SU-DHL-6 (cell line): ENCODE data around the gene INPP5K.

Experiments used
- H2AFZ ChIP-seq: fragments of 200-600 bp; sonication (generic); 2 replicates; pipeline ENCODE4 v1.6.1; 2014; ENCODE audit warnings: low read depth, mild to moderate bottlenecking, moderate library complexity, mixed read lengths, antibody characterized with exemption, low read length; ENCODE audit not compliant: severe bottlenecking
- H3F3A ChIP-seq: fragments of 200-600 bp; shearing (Covaris generic); 2 replicates; pipeline ENCODE4 v1.6.0; 2016; ENCODE audit warnings: antibody characterized with exemption, mild to moderate bottlenecking; ENCODE audit not compliant: insufficient read depth
- H3K27ac ChIP-seq: fragments of 200-600 bp; sonication (generic); 2 replicates; pipeline ENCODE4 v1.5.1; 2016; ENCODE audit warnings: low read depth, mild to moderate bottlenecking, low read length, moderate library complexity, mixed read lengths
- H3K27me3 ChIP-seq: fragments of 200-600 bp; sonication (generic), shearing (Covaris generic); 2 replicates; pipeline ENCODE4 v1.6.0; 2014; ENCODE audit warnings: mild to moderate bottlenecking, low read length
- H3K36me3 ChIP-seq: fragments of 200-600 bp; sonication (generic); 2 replicates; pipeline ENCODE4 v1.6.1; 2014; ENCODE audit warnings: mild to moderate bottlenecking, low read length, mixed read lengths
- H3K4me2 ChIP-seq: fragments of 300-600, 200-600 bp; shearing (Covaris generic), sonication (generic); 2 replicates; pipeline ENCODE4 v1.6.0; 2014; ENCODE audit warnings: low read length, low read depth, mild to moderate bottlenecking; ENCODE audit not compliant: poor library complexity, severe bottlenecking
- H3K4me3 ChIP-seq: fragments of 200-600 bp; sonication (generic); 2 replicates; pipeline ENCODE4 v1.5.1; 2014; ENCODE audit warnings: antibody characterized with exemption, low read length, mild to moderate bottlenecking, mixed read lengths; ENCODE audit not compliant: insufficient read depth, poor library complexity, severe bottlenecking
- H3K79me2 ChIP-seq: fragments of 200-600 bp; sonication (generic); 2 replicates; pipeline ENCODE4 v1.6.1; 2014; ENCODE audit warnings: mild to moderate bottlenecking, low read length, moderate library complexity; ENCODE audit not compliant: insufficient read depth
- H3K9ac ChIP-seq: fragments of 200-600 bp; sonication (generic); 2 replicates; pipeline ENCODE4 v1.7.0; 2014; ENCODE audit warnings: mild to moderate bottlenecking, low read length
- H3K9me2 ChIP-seq: fragments of 200-600 bp; sonication (generic); replicated peaks from 2 replicates; pipeline ENCODE4 v1.6.1; 2014; ENCODE audit warnings: low read length; ENCODE audit not compliant: insufficient read depth
- H3K9me3 ChIP-seq: fragments of 200-600 bp; sonication (generic); 2 replicates; pipeline ENCODE4 v1.6.1; 2014; ENCODE audit warnings: low read length, mixed read lengths; ENCODE audit not compliant: insufficient read depth
- H4K20me1 ChIP-seq: fragments of 200-600 bp; sonication (generic); 2 replicates; pipeline ENCODE4 v1.6.1; 2014; ENCODE audit warnings: low read depth, mild to moderate bottlenecking, antibody characterized with exemption, low read length, moderate library complexity, mixed read lengths
- EZH2phosphoT487 ChIP-seq: fragments of 200-600 bp; sonication (generic), shearing (Covaris generic); conservative IDR thresholded peaks from 2 replicates; pipeline ENCODE4 v1.6.1; 2018; ENCODE audit warnings: mild to moderate bottlenecking, antibody characterized with exemption, low read length, moderate library complexity, mixed read lengths
- TF ChIP-seq, protein P1 (sequence below): fragments of 200-600 bp; sonication (generic); IDR thresholded peaks from one replicate; pipeline ENCODE4 v1.5.1; 2017; ENCODE audit warnings: antibody characterized with exemption, mild to moderate bottlenecking, low read length, moderate library complexity; ENCODE audit not compliant: insufficient read depth, poor library complexity, severe bottlenecking

The INPP5K gene

GRCh38 chr17:1503699-1504098 lies 12.7 kb downstream of the INPP5K start:
- Histone ChIP-seq H3K27ac (no peak overlapping the region), H2AFZ (no peak overlapping the region), H3F3A (no peaks in the 10 kb centered on the region), H3K9ac (no peak overlapping the region), H3K4me3 (no peak overlapping the region), H3K9me3 (no peaks in the 10 kb centered on the region), H4K20me1 (no peaks in the 10 kb centered on the region), H3K4me2 (no peak overlapping the region), H3K27me3 (no peaks in the 10 kb centered on the region), H3K36me3 (no peaks in the 10 kb centered on the region), H3K9me2 (no peaks in the 10 kb centered on the region), H3K79me2 (no peaks in the 10 kb centered on the region)
- TF ChIP-seq, protein P1, sequence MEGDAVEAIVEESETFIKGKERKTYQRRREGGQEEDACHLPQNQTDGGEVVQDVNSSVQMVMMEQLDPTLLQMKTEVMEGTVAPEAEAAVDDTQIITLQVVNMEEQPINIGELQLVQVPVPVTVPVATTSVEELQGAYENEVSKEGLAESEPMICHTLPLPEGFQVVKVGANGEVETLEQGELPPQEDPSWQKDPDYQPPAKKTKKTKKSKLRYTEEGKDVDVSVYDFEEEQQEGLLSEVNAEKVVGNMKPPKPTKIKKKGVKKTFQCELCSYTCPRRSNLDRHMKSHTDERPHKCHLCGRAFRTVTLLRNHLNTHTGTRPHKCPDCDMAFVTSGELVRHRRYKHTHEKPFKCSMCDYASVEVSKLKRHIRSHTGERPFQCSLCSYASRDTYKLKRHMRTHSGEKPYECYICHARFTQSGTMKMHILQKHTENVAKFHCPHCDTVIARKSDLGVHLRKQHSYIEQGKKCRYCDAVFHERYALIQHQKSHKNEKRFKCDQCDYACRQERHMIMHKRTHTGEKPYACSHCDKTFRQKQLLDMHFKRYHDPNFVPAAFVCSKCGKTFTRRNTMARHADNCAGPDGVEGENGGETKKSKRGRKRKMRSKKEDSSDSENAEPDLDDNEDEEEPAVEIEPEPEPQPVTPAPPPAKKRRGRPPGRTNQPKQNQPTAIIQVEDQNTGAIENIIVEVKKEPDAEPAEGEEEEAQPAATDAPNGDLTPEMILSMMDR, result no peak
- no peak for TF ChIP-seq EZH2phosphoT487

GRCh38 chr17:1498869-1499268 lies 17.5 kb downstream of the INPP5K start:
- Histone ChIP-seq H3K9me3 (no peaks in the 10 kb centered on the region), H3K27ac (no peak overlapping the region), H3K36me3 (no peaks in the 10 kb centered on the region), H4K20me1 (no peaks in the 10 kb centered on the region), H3K27me3 (no peaks in the 10 kb centered on the region), H3K9ac (no peak overlapping the region), H2AFZ (no peak overlapping the region), H3K9me2 (no peaks in the 10 kb centered on the region), H3F3A (no peaks in the 10 kb centered on the region), H3K4me2 (no peak overlapping the region), H3K79me2 (no peaks in the 10 kb centered on the region), H3K4me3 (no peak overlapping the region)
- no peak for TF ChIP-seq EZH2phosphoT487
- TF ChIP-seq, protein P1, result no peak

GRCh38 chr17:1498233-1498632 lies 18.2 kb downstream of the INPP5K start:
- Histone ChIP-seq H3K27ac (no peak overlapping the region), H3K36me3 (no peaks in the 10 kb centered on the region), H3K4me3 (no peak overlapping the region), H3F3A (no peaks in the 10 kb centered on the region), H3K27me3 (no peaks in the 10 kb centered on the region), H3K79me2 (no peaks in the 10 kb centered on the region), H2AFZ (no peak overlapping the region), H3K4me2 (no peak overlapping the region), H3K9me3 (no peaks in the 10 kb centered on the region), H3K9me2 (no peaks in the 10 kb centered on the region), H3K9ac (no peak overlapping the region), H4K20me1 (no peaks in the 10 kb centered on the region)
- no peak for TF ChIP-seq EZH2phosphoT487
- TF ChIP-seq, protein P1, result no peak
